Kidney epithelial cell (primary cell): ENCODE results near the gene TMEM97. TPM values are rescaled to one million over a fixed set of nuclear protein-coding genes. Genes with fewer than 3 reads are reported as not detected.
A peak's percentile ranks its signal among the peaks of the same experiment; 100 is the strongest.

ENCODE experiments used
- DNase-seq: peaks from one replicate; pipeline ENCODE4 v3.0.0-alpha.2; 2010; ENCODE audit warnings: low read depth
- H3K27me3 ChIP-seq: 2 replicates; pipeline ENCODE4 v1.6.0; 2011; ENCODE audit warnings: low read length; ENCODE audit not compliant: control insufficient read depth, insufficient read depth
- H3K36me3 ChIP-seq: 2 replicates; pipeline ENCODE4 v1.5.1; 2011; ENCODE audit warnings: low read length; ENCODE audit not compliant: control insufficient read depth, insufficient read depth
- H3K4me3 ChIP-seq: 2 replicates; pipeline ENCODE4 v1.5.1; 2011; ENCODE audit warnings: low read depth, mild to moderate bottlenecking, control low read depth, low read length
- CTCF ChIP-seq: IDR thresholded peaks from 2 replicates; pipeline ENCODE4 v1.5.1; 2011; ENCODE audit warnings: mild to moderate bottlenecking, moderate library complexity, low read length, control low read depth, inconsistent platforms; ENCODE audit not compliant: insufficient read depth, poor library complexity, severe bottlenecking
- total RNA-seq: library from RNA; depleted of rRNA; stranded (reverse); fragments of >200 nt; gene quantifications from 2 replicates; pipeline ENCODE4 v1.2.3, GENCODE V29; 2015

Gene TMEM97
- total RNA-seq, 1 donor from 2014 or later: 25.1 TPM

GRCh38 chr17:28274591-28275265, 44.3 kb upstream of the TMEM97 start:
- no peak for TF ChIP-seq CTCF
- no peak for DNase-seq
- Histone ChIP-seq H3K27me3 (peaks cover 26% of the 10 kb centered on the region), H3K36me3 (no peaks in the 10 kb centered on the region), H3K4me3 (no peak overlapping the region)

- Histone ChIP-seq H3K36me3 (no peaks in the 10 kb centered on the region), H3K4me3 (no peak overlapping the region), H3K27me3 (peaks cover 26% of the 10 kb centered on the region)
- no peak for TF ChIP-seq CTCF
- DNase-seq: no peak
These were observed 43.0 kb upstream of the TMEM97 start for GRCh38 chr17:28276011-28276410.

DNA sequence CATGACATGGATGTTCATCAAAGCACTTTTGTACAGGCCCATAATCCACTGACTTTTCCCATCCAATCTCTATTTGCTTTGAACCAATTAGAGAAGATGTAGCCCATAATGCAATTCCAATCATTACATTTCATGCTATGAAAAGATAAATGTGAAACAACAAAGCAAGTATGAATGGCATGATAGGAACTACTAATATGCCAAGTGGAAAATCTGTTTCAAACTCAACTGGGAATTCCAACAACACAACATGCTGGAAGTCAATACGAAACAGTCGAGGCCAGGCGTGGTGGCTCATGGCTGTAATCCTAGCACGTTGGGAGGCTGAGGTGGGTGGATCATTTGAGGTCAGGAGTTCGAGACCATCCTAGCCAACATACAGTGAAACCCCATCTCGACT, 39.6 kb upstream of the TMEM97 start:
- peaks cover 15% of the 10 kb centered on the region for H3K27me3 ChIP-seq
- H3K4me3 ChIP-seq: no peak overlapping the region
- H3K36me3 ChIP-seq: no peaks in the 10 kb centered on the region
- TF ChIP-seq CTCF: no peak
- DNase-seq: no peak

DNA sequence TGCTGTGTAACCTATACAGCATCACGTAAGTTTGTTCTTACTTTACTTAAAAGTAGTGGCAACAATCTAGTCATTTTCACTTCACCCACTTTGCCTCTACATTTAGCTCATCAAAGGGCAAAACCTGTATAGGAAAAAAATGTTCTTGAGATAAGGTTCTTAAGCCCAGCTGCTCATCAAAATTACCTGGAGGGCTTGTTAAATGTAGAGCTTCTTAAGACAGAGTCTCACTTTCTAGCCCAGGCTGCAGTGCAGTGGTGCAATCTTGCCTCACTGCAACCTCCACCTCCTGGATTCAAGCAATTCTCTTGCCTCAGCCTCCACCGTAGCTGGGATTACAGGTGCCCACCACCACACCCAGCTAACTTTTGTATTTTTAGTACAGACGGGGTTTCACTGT, 38.2 kb upstream of the TMEM97 start:
- no peak for TF ChIP-seq CTCF
- Histone ChIP-seq H3K36me3 (no peaks in the 10 kb centered on the region), H3K27me3 (peaks cover 9% of the 10 kb centered on the region)

GRCh38 chr17:28282596-28282995, 36.4 kb upstream of the TMEM97 start:
- H3K4me3 ChIP-seq: no peak overlapping the region
- no peak for TF ChIP-seq CTCF
- no peaks in the 10 kb centered on the region for H3K27me3 ChIP-seq
- DNase-seq: peak; percentile 67
- no peaks in the 10 kb centered on the region for H3K36me3 ChIP-seq

More for the DNA sequence above, 38.2 kb upstream of the TMEM97 start:
- DNase-seq: no peak
- no peak overlapping the region for H3K4me3 ChIP-seq

GRCh38 chr17:28285965-28286364, 33.0 kb upstream of the TMEM97 start:
- Histone ChIP-seq H3K36me3 (no peaks in the 10 kb centered on the region), H3K27me3 (no peaks in the 10 kb centered on the region), H3K4me3 (no peak overlapping the region)
- no peak for TF ChIP-seq CTCF
- no peak for DNase-seq
